Neural cell (in vitro differentiated cells): Measurements from ENCODE around the gene GTSE1. TPM values are rescaled to one million over a fixed set of nuclear protein-coding genes. Genes with fewer than 3 reads are reported as not detected.

Source experiments
- H2AFZ ChIP-seq: fragments of 200-600, 300-800 bp; sonication (generic), shearing (Covaris generic); 2 replicates; pipeline ENCODE4 v1.6.0; 2014; ENCODE audit warnings: low read depth, mild to moderate bottlenecking, antibody characterized with exemption, low read length, moderate library complexity
- H3F3A ChIP-seq: fragments of 200-600 bp; shearing (Covaris generic); 2 replicates; pipeline ENCODE4 v1.6.1; 2016; ENCODE audit warnings: mild to moderate bottlenecking, moderate library complexity, mixed read lengths, antibody characterized with exemption, low read length; ENCODE audit not compliant: insufficient read depth, poor library complexity, severe bottlenecking
- H3K27ac ChIP-seq: fragments of 200-600, 300-800 bp; sonication (generic), shearing (Covaris generic); 2 replicates; pipeline ENCODE4 v1.5.1; 2014; ENCODE audit warnings: mild to moderate bottlenecking, low read length, moderate library complexity
- H3K27me3 ChIP-seq: fragments of 300-800, 200-600 bp; sonication (generic), shearing (Covaris generic); 2 replicates; pipeline ENCODE4 v1.6.0; 2014; ENCODE audit warnings: mild to moderate bottlenecking, low read depth, low read length, moderate library complexity; ENCODE audit not compliant: insufficient read depth
- H3K36me3 ChIP-seq: fragments of 300-800, 200-600 bp; sonication (generic), shearing (Covaris generic); 2 replicates; pipeline ENCODE4 v1.5.1; 2014; ENCODE audit warnings: mild to moderate bottlenecking, antibody characterized with exemption, low read length, moderate library complexity; ENCODE audit not compliant: insufficient read depth
- H3K4me2 ChIP-seq: fragments of 300-800, 200-600 bp; sonication (generic), shearing (Covaris generic); 2 replicates; pipeline ENCODE4 v1.6.0; 2014; ENCODE audit warnings: mild to moderate bottlenecking, low read length
- H3K4me3 ChIP-seq: fragments of 300-800, 200-600 bp; sonication (generic), shearing (Covaris generic); 2 replicates; pipeline ENCODE4 v1.5.1; 2014; ENCODE audit warnings: mild to moderate bottlenecking, low read length, moderate library complexity
- H3K79me2 ChIP-seq: fragments of 200-600 bp; shearing (Covaris generic); replicated peaks from 2 replicates; pipeline ENCODE4 v1.6.0; 2014; ENCODE audit warnings: mild to moderate bottlenecking, low read length, moderate library complexity; ENCODE audit not compliant: insufficient read depth
- H3K9ac ChIP-seq: fragments of 300-800, 200-600 bp; sonication (generic), shearing (Covaris generic); 2 replicates; pipeline ENCODE4 v1.6.1; 2016; ENCODE audit warnings: mild to moderate bottlenecking, low read length, mixed read lengths
- H3K9me2 ChIP-seq: fragments of 200-600 bp; shearing (Covaris generic); 2 replicates; pipeline ENCODE4 v1.6.1; 2016; ENCODE audit warnings: mild to moderate bottlenecking, low read length, mixed read lengths; ENCODE audit not compliant: insufficient read depth
- H3K9me3 ChIP-seq: fragments of 200-600, 300-800 bp; sonication (generic), shearing (Covaris generic); 2 replicates; pipeline ENCODE4 v1.6.1; 2016; ENCODE audit warnings: mild to moderate bottlenecking, mixed run types, low read length, moderate library complexity, mixed read lengths
- H4K20me1 ChIP-seq: fragments of 200-600 bp; shearing (Covaris generic); 2 replicates; pipeline ENCODE4 v1.6.1; 2016; ENCODE audit warnings: mild to moderate bottlenecking, mixed run types; ENCODE audit not compliant: insufficient read depth
- CTCF ChIP-seq: fragments of 450-650 bp; IDR thresholded peaks from 2 replicates; pipeline ENCODE4 v1.5.1; 2014; ENCODE audit warnings: antibody characterized with exemption, mild to moderate bottlenecking, moderate library complexity; ENCODE audit not compliant: poor library complexity, severe bottlenecking
- EP300 ChIP-seq: fragments of 450-650 bp; conservative IDR thresholded peaks from 2 replicates; pipeline ENCODE4 v1.6.1; 2014; ENCODE audit warnings: antibody characterized with exemption, mild to moderate bottlenecking, moderate library complexity; ENCODE audit not compliant: poor library complexity, severe bottlenecking
- EZH2 ChIP-seq: fragments of 200-600, 300-800 bp; shearing (Covaris generic), sonication (generic); IDR thresholded peaks from 2 replicates; pipeline ENCODE4 v1.6.1; 2014; ENCODE audit warnings: antibody characterized with exemption, low read length, borderline replicate concordance, mild to moderate bottlenecking; ENCODE audit not compliant: insufficient read depth, poor library complexity, severe bottlenecking
- MXI1 ChIP-seq: fragments of 450-650 bp; conservative IDR thresholded peaks from 2 replicates; pipeline ENCODE4 v1.6.1; 2014; ENCODE audit warnings: antibody characterized with exemption, mild to moderate bottlenecking; ENCODE audit not compliant: poor library complexity, severe bottlenecking
- RAD21 ChIP-seq: fragments of 450-650 bp; conservative IDR thresholded peaks from 2 replicates; pipeline ENCODE4 v1.6.1; 2014; ENCODE audit warnings: antibody characterized with exemption, mild to moderate bottlenecking, moderate library complexity
- REST ChIP-seq: IDR thresholded peaks from 2 replicates; pipeline ENCODE4 v1.6.1; 2012; ENCODE audit warnings: borderline replicate concordance
- SMC3 ChIP-seq: fragments of 450-650 bp; conservative IDR thresholded peaks from 2 replicates; pipeline ENCODE4 v1.6.1; 2014; ENCODE audit warnings: antibody characterized with exemption, mild to moderate bottlenecking, moderate library complexity; ENCODE audit not compliant: poor library complexity
- TAF1 ChIP-seq: IDR thresholded peaks from 2 replicates; pipeline ENCODE4 v1.6.1; 2012; ENCODE audit warnings: low read depth
- polyA plus RNA-seq: library from polyadenylated mRNA; depleted of rRNA; stranded (reverse); fragments of >200 nt; gene quantifications from 2 replicates; pipeline ENCODE4 v1.2.3, GENCODE V29; 2014

Gene GTSE1
- polyA plus RNA-seq, 1 donor from 2014 or later, result 0.28 TPM

- Histone ChIP-seq H4K20me1 (no peaks in the 10 kb centered on the region), H2AFZ (no peak overlapping the region), H3F3A (no peaks in the 10 kb centered on the region), H3K79me2 (no peaks in the 10 kb centered on the region), H3K36me3 (no peaks in the 10 kb centered on the region), H3K9me2 (no peaks in the 10 kb centered on the region), H3K9me3 (no peaks in the 10 kb centered on the region), H3K4me2 (no peak overlapping the region), H3K27ac (no peak overlapping the region), H3K27me3 (no peaks in the 10 kb centered on the region), H3K9ac (no peak overlapping the region), H3K4me3 (no peak overlapping the region)
- TF ChIP-seq CTCF (no peak), TAF1 (no peak), RAD21 (no peak), SMC3 (no peak), REST (no peak), EP300 (no peak)
These were observed 8.6 kb upstream of the GTSE1 start for GRCh38 chr22:46287873-46288751.

GRCh38 chr22:46288846-46289243 lies 7.8 kb upstream of the GTSE1 start:
- Histone ChIP-seq H3K9ac (no peak overlapping the region), H3K27me3 (no peaks in the 10 kb centered on the region), H3K27ac (no peak overlapping the region), H3K4me3 (no peak overlapping the region), H3K36me3 (no peaks in the 10 kb centered on the region), H4K20me1 (no peaks in the 10 kb centered on the region), H3K9me3 (no peaks in the 10 kb centered on the region), H3F3A (no peaks in the 10 kb centered on the region), H3K9me2 (no peaks in the 10 kb centered on the region), H2AFZ (no peak overlapping the region), H3K79me2 (no peaks in the 10 kb centered on the region), H3K4me2 (no peak overlapping the region)
- TF ChIP-seq EZH2 (no peak), MXI1 (no peak), SMC3 (no peak)
